GM18502 (cell line): Measurements from ENCODE around the gene CLEC14A.

ENCODE experiments used
- ATAC-seq: cut with Tn5 transposase; IDR thresholded peaks from one replicate; pipeline ENCODE4 v1.9.1; 2021; ENCODE audit warnings: mild to moderate bottlenecking; ENCODE audit not compliant: unreplicated experiment, poor library complexity

CLEC14A gene

DNA sequence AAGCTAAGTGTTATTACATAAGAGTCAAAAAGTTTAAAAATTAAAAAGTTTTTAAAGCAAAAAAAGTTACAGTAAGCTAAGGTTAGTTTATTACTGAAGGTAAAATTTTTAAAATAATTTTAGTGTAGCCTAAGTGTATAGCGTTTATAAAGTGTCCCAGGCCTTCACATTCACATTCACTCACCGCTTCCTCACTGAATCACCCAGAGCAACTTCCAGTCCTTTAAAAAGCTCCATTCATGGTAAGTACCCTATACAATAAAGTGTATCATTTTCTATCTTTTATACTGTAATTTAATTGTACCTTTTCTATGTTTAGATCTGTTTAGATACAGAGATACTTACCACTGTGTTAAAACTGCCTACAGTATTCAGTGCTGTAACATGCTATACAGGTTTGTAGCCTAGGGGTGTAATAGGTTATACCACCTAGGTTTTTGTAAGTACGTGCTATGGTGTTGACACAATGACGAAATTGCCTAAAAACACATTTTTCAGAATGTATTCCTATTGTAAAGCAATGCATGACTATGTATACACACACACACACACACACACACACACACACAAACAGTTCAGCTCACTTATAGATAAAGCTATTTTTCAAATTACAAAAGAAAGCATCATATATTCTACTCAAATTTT is 3.7 kb downstream of the CLEC14A start:
- ATAC-seq = no peak

DNA sequence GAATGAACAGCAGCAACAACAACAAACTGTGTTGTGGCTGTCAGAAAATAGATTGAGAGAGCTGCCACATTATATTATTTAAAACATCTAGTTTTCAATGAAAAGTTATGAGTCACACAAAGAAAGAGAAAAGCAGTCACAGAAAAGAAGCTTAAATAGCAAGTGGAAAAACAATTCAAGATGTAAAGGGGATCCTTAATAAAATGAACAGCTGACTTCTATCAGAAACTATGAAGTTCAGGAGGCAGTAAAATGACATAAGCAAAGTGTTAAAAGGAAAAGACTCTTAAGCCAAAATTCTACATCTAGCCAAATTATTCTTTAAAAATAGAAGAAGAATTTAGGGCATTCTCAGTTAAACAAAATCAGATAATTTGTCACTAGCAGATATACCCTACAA is 5.6 kb downstream of the CLEC14A start:
- no peak for ATAC-seq

DNA sequence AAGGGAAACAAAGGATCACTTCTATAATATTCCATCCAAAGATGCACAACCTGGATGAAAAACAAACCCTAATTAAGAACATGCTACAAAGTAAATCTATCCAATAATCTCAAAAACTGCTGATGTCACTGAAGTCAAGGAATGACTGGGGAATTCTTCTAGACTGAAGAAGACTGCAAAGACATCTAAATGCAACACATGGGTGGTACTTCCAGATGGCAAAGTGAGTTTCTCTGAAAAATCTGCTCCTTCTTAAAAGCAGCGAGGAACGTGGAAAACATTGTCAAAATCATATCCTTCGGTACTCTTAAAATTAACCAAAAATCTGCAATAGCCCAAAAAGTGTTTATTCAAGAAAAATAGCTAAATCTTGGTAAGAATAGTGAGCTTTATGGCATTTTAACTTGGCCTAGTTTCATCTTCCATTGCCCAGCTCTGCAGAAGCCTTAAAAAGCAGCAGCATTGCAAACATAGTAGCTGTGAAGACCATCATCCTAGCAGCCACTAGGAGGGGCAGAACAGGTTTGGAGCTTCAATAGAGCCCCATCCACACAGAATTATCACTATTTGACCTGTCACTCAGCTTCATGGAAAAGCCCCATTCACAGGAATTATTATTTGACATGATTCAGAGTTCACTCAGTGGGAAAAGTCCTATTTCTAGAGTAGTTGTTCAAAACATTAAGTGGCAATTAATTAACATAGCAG is 7.4 kb downstream of the CLEC14A start:
- ATAC-seq = no peak

- ATAC-seq = no peak
These were observed 12.1 kb downstream of the CLEC14A start for GRCh38 chr14:38243696-38244240.

- ATAC-seq = no peak
These were observed 17.0 kb downstream of the CLEC14A start for GRCh38 chr14:38238878-38239277.

GRCh38 chr14:38238332-38238731 is 17.6 kb downstream of the CLEC14A start:
- ATAC-seq = no peak

- no peak for ATAC-seq
These were observed 22.7 kb downstream of the CLEC14A start for GRCh38 chr14:38233218-38233617.

DNA sequence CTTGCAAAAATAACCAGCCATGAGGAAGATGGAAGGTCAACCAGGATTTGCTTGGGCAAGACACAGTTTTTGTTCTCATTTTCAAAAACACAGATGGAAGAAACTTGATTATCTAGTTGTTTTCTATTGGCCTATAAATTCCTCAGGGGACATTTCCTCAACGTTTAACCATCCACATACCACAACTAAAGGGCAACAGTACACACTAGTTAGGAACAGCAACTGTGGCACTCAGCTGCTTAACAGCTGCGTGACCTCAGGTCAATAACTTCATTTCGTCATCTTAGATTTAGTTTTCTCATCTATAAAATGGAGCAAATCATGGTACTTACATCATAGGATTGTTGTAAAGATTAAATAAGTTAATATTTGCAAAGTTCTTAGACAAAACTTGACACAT is 29.5 kb downstream of the CLEC14A start:
- no peak for ATAC-seq

GRCh38 chr14:38225946-38226345 is 29.9 kb downstream of the CLEC14A start:
- no peak for ATAC-seq

DNA sequence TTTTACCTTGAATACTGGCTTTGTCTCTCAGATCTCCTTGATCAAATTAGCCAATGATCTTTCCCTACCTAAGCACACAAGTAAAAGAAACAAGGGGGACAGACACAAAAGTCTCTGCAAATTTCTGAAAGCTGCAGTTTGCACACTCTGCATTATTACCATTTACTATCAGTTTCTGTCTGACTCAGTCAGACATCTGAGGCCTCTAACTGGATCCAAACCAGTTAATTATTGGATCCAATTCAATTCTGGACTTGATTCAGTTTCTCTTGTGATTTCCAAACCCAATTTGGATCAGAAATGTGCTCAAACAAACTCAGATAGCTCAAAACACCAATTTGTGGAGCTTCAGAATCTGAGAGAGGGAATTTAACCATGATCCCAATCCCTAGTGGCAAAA is 31.6 kb downstream of the CLEC14A start:
- no peak for ATAC-seq

GRCh38 chr14:38221077-38221476 is 34.8 kb downstream of the CLEC14A start:
- ATAC-seq = no peak

DNA sequence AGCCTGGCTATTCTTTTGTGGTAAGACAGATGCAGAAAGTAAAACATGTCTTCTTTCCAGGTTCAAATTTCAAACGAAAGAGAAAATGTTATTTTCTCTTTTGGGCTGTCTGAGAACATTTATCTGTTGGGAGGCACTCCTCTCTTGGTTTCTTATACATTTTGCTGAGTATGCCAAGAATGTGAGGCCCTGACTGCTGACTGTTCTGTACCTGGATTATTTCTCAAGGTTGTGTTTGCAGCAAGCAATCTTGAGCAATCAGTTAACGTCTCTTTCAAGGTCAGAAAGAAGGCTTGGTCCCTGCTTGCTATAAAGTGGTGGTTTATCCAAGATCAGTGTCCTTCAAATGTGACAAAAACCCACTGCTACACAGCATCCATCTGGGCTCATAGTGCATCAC is 38.3 kb downstream of the CLEC14A start:
- no peak for ATAC-seq

- no peak for ATAC-seq
These were observed 42.9 kb downstream of the CLEC14A start for GRCh38 chr14:38213001-38213400.

GRCh38 chr14:38212111-38212510 is 43.8 kb downstream of the CLEC14A start:
- ATAC-seq = no peak

DNA sequence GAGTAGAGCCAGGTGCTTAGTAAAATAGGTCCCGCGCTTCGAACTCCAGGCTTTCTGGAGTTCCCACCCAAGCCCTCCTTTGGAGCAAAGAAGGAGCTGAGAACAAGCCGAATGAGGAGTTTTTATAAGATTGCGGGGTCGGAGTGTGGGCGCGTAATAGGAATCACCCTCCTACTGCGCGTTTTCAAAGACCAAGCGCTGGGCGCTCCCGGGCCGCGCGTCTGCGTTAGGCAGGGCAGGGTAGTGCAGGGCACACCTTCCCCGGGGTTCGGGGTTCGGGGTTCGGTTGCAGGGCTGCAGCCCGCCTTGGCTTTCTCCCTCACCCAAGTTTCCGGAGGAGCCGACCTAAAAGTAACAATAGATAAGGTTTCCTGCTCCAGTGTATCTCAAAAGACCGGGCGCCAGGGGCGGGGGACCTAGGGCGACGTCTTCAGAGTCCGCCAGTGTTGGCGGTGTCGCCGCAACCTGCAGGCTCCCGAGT is 44.6 kb downstream of the CLEC14A start:
- no peak for ATAC-seq

- no peak for ATAC-seq
These were observed 45.2 kb downstream of the CLEC14A start for GRCh38 chr14:38210587-38211216.

DNA sequence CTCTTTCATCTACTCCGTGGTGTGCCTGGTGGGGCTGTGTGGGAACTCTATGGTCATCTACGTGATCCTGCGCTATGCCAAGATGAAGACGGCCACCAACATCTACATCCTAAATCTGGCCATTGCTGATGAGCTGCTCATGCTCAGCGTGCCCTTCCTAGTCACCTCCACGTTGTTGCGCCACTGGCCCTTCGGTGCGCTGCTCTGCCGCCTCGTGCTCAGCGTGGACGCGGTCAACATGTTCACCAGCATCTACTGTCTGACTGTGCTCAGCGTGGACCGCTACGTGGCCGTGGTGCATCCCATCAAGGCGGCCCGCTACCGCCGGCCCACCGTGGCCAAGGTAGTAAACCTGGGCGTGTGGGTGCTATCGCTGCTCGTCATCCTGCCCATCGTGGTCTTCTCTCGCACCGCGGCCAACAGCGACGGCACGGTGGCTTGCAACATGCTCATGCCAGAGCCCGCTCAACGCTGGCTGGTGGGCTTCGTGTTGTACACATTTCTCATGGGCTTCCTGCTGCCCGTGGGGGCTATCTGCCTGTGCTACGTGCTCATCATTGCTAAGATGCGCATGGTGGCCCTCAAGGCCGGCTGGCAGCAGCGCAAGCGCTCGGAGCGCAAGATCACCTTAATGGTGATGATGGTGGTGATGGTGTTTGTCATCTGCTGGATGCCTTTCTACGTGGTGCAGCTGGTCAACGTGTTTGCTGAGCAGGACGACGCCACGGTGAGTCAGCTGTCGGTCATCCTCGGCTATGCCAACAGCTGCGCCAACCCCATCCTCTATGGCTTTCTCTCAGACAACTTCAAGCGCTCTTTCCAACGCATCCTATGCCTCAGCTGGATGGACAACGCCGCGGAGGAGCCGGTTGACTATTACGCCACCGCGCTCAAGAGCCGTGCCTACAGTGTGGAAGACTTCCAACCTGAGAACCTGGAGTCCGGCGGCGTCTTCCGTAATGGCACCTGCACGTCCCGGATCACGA is 46.0 kb downstream of the CLEC14A start:
- no peak for ATAC-seq

GRCh38 chr14:38208618-38209562 is 47.0 kb downstream of the CLEC14A start:
- ATAC-seq = no peak
